ENCODE data around the gene RYR2.

RYR2 gene

GRCh38 chr1:237003516-237003915, 38.5 kb upstream of the RYR2 start:
- DNase-seq (ENCODE audit: low spot score): no peak
- Histone ChIP-seq H3K4me3 (no peak overlapping the region), H3K27ac (no peak overlapping the region)
- no peak for TF ChIP-seq CTCF (IDR thresholded peaks at IDR 0.05)

- no peak for DNase-seq (ENCODE audit: low spot score)
- no peak within 1 kb of the TSS for H3K27ac ChIP-seq
- TF ChIP-seq CTCF (IDR thresholded peaks at IDR 0.05): no peak
- H3K4me3 ChIP-seq: no peak within 1 kb of the TSS
Measured at GRCh38 chr1:237004116-237004515, 37.9 kb upstream of the RYR2 start, which contains the start of gene MT1HL1. Gene MT1HL1, minus strand, starts transcription at chr1:237004441. Its CDS starts 69 bp downstream, at chr1:237004372.

GRCh38 chr1:237005674-237006073, 36.3 kb upstream of the RYR2 start:
- no peak for DNase-seq (ENCODE audit: low spot score)

GRCh38 chr1:237007147-237007881, 34.7 kb upstream of the RYR2 start:
- TF ChIP-seq CTCF (IDR thresholded peaks at IDR 0.05): no peak
- Histone ChIP-seq H3K4me3 (no peak overlapping the region), H3K27ac (no peak overlapping the region)
- no peak for DNase-seq (ENCODE audit: low spot score)

More at GRCh38 chr1:237005674-237006073, 36.3 kb upstream of the RYR2 start:
- H3K27ac ChIP-seq: no peak overlapping the region
- no peak for TF ChIP-seq CTCF (IDR thresholded peaks at IDR 0.05)
- no peak overlapping the region for H3K4me3 ChIP-seq

GRCh38 chr1:237009611-237010010, 32.4 kb upstream of the RYR2 start:
- no peak for TF ChIP-seq CTCF (IDR thresholded peaks at IDR 0.05)
- DNase-seq (ENCODE audit: low spot score): no peak
- H3K4me3 ChIP-seq: no peak overlapping the region
- no peak overlapping the region for H3K27ac ChIP-seq

GRCh38 chr1:237011432-237011831, 30.6 kb upstream of the RYR2 start:
- H3K4me3 ChIP-seq: no peak overlapping the region
- H3K27ac ChIP-seq: peak overlapping the region; percentile 86 to 95
- TF ChIP-seq CTCF (IDR thresholded peaks at IDR 0.05): no peak
- no peak for DNase-seq (ENCODE audit: low spot score)

GRCh38 chr1:237012361-237012760, 29.6 kb upstream of the RYR2 start:
- peak overlapping the region; percentile 15 for H3K4me3 ChIP-seq
- H3K27ac ChIP-seq: peak overlapping the region; percentile 86 to 95
- TF ChIP-seq CTCF (IDR thresholded peaks at IDR 0.05): no peak
- DNase-seq (ENCODE audit: low spot score): no peak
